DOHH2 (cell line): ENCODE data around the gene JCAD.

ENCODE experiments used
- CTCF ChIP-seq: fragments of 200-600 bp; sonication (generic); IDR thresholded peaks from one replicate; pipeline ENCODE4 v1.5.1; 2014; ENCODE audit warnings: antibody characterized with exemption, mild to moderate bottlenecking, low read depth, low read length; ENCODE audit not compliant: poor library complexity, severe bottlenecking
- EZH2phosphoT487 ChIP-seq: fragments of 200-600 bp; sonication (generic); IDR thresholded peaks from 2 replicates; pipeline ENCODE4 v1.6.1; 2017; ENCODE audit warnings: borderline replicate concordance, mild to moderate bottlenecking, antibody characterized with exemption, low read length, moderate library complexity, mixed read lengths

GRCh38 chr10:29987471-29987870, 71.9 kb downstream of the JCAD start:
- TF ChIP-seq CTCF (no peak), EZH2phosphoT487 (no peak)
